AG09309 (cell line): ENCODE results near the gene CTRB1.
"Not testable (repeated sequence)": the region's sequence is repeated elsewhere in the genome, so short reads cannot be mapped to it uniquely, and the experiment has no call there.

Experiments
- DNase-seq: peaks from one replicate; pipeline ENCODE4 v3.0.0-alpha.2; 2010; ENCODE audit warnings: low read depth
- H3K4me3 ChIP-seq: 2 replicates; pipeline ENCODE4 v1.5.1; 2011; ENCODE audit warnings: mild to moderate bottlenecking, low read depth, low read length, moderate library complexity; ENCODE audit not compliant: control insufficient read depth
- CTCF ChIP-seq: IDR thresholded peaks from 2 replicates; pipeline ENCODE4 v1.5.1; 2011; ENCODE audit warnings: mild to moderate bottlenecking, low read depth, low read length, inconsistent platforms; ENCODE audit not compliant: insufficient read depth, control insufficient read depth; ENCODE audit errors: missing control alignments

Gene CTRB1

GRCh38 chr16:75203667-75204409 lies 14.9 kb upstream of the CTRB1 start:
- TF ChIP-seq CTCF = no peak
- no peak for DNase-seq
- no peak overlapping the region for H3K4me3 ChIP-seq

- no peak for TF ChIP-seq CTCF
- no peak overlapping the region for H3K4me3 ChIP-seq
- no peak for DNase-seq
Observed at GRCh38 chr16:75204410-75204758, 14.4 kb upstream of the CTRB1 start.

GRCh38 chr16:75204905-75205304 lies 13.9 kb upstream of the CTRB1 start:
- DNase-seq, H3K4me3 ChIP-seq: not testable (repeated sequence)

GRCh38 chr16:75205438-75205837 lies 13.3 kb upstream of the CTRB1 start:
- H3K4me3 ChIP-seq, DNase-seq: not testable (repeated sequence)

GRCh38 chr16:75205961-75206748 lies 12.6 kb upstream of the CTRB1 start:
- H3K4me3 ChIP-seq, DNase-seq: not testable (repeated sequence)

- no peak for TF ChIP-seq CTCF
- H3K4me3 ChIP-seq = no peak within 1 kb of the TSS
- no peak for DNase-seq
Observed at GRCh38 chr16:75206749-75207451, 11.9 kb upstream of the CTRB1 start, which contains the start of gene CTRB2. Gene CTRB2, minus strand, starts transcription at chr16:75207161. Its CDS starts 20 bp downstream, at chr16:75207141.

- H3K4me3 ChIP-seq = no peak overlapping the region
- DNase-seq = no peak
- no peak for TF ChIP-seq CTCF
Observed at GRCh38 chr16:75207831-75208230, 11.0 kb upstream of the CTRB1 start.

GRCh38 chr16:75208242-75208825 lies 10.5 kb upstream of the CTRB1 start:
- no peak overlapping the region for H3K4me3 ChIP-seq
- TF ChIP-seq CTCF = no peak
- DNase-seq = no peak
